HL-60 (cell line): ENCODE measurements around the gene TIMM44.

Experiments
- DNase-seq, 2 experiments: peaks; one replicate each; pipeline ENCODE4 v3.0.0-alpha.2; 2010 to 2020; ENCODE audit warnings: low read depth in 1 of 2, low spot score in 1 of 2
- H3K27ac ChIP-seq: fragments of 250-450 bp; sonication (Bioruptor Pico); replicated peaks from 2 replicates; pipeline ENCODE4 v1.5.1; 2020; ENCODE audit warnings: mild to moderate bottlenecking, moderate library complexity
- H3K27me3 ChIP-seq: fragments of 250-450 bp; sonication (Bioruptor Pico); 2 replicates; pipeline ENCODE4 v1.5.1; 2021; ENCODE audit warnings: mild to moderate bottlenecking, moderate library complexity; ENCODE audit not compliant: insufficient read depth, poor library complexity, severe bottlenecking
- H3K4me3 ChIP-seq: replicated peaks from 2 replicates; pipeline ENCODE4 v1.5.1; 2011; ENCODE audit warnings: mild to moderate bottlenecking, control low read depth, low read length; ENCODE audit not compliant: insufficient read depth
- GABPA ChIP-seq: IDR thresholded peaks from 2 replicates; pipeline ENCODE4 v1.6.1; 2012; ENCODE audit warnings: low read depth
- POLR2AphosphoS5 ChIP-seq: IDR thresholded peaks from 2 replicates; pipeline ENCODE4 v1.6.1; 2012; ENCODE audit warnings: low read depth
- SPI1 ChIP-seq: IDR thresholded peaks from 2 replicates; pipeline ENCODE4 v1.6.1; 2012; ENCODE audit warnings: low read depth, mild to moderate bottlenecking, borderline replicate concordance
- TF ChIP-seq, protein P1 (sequence below): IDR thresholded peaks from one replicate; pipeline ENCODE4 v1.5.1; 2011; ENCODE audit warnings: low read length, control low read depth, inconsistent platforms; ENCODE audit not compliant: insufficient read depth
- TF ChIP-seq, protein P2 (sequence below): IDR thresholded peaks from 2 replicates; pipeline ENCODE4 v1.6.1; 2012; ENCODE audit warnings: low read depth; ENCODE audit not compliant: insufficient replicate concordance

Gene TIMM44

DNA sequence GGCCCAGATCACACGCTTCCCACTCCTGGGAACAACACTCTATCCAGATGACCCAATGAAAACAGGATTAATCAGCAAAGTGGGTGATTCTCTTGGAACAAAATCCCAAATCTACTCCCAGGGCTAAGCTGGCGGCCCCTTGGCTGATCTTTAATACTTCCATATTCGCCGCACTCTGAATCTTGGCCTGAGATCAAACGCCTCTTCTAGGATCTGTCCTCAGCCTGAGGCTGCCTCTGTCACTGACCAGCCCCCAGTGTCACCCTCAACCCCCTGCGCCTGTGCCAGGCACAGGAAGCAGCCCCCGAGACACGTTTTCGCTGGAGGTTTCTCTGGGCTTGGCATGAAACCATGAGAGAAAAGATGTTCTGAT is 15.1 kb downstream of the TIMM44 start:
- Histone ChIP-seq H3K27me3 (no peaks in the 10 kb centered on the region), H3K4me3 (no peak overlapping the region), H3K27ac (no peak overlapping the region)
- DNase-seq = no peak
- TF ChIP-seq SPI1 = no peak
- TF ChIP-seq, protein P1, sequence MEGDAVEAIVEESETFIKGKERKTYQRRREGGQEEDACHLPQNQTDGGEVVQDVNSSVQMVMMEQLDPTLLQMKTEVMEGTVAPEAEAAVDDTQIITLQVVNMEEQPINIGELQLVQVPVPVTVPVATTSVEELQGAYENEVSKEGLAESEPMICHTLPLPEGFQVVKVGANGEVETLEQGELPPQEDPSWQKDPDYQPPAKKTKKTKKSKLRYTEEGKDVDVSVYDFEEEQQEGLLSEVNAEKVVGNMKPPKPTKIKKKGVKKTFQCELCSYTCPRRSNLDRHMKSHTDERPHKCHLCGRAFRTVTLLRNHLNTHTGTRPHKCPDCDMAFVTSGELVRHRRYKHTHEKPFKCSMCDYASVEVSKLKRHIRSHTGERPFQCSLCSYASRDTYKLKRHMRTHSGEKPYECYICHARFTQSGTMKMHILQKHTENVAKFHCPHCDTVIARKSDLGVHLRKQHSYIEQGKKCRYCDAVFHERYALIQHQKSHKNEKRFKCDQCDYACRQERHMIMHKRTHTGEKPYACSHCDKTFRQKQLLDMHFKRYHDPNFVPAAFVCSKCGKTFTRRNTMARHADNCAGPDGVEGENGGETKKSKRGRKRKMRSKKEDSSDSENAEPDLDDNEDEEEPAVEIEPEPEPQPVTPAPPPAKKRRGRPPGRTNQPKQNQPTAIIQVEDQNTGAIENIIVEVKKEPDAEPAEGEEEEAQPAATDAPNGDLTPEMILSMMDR = no peak
- TF ChIP-seq POLR2AphosphoS5 = no peak
- TF ChIP-seq GABPA = no peak
- TF ChIP-seq, protein P2, sequence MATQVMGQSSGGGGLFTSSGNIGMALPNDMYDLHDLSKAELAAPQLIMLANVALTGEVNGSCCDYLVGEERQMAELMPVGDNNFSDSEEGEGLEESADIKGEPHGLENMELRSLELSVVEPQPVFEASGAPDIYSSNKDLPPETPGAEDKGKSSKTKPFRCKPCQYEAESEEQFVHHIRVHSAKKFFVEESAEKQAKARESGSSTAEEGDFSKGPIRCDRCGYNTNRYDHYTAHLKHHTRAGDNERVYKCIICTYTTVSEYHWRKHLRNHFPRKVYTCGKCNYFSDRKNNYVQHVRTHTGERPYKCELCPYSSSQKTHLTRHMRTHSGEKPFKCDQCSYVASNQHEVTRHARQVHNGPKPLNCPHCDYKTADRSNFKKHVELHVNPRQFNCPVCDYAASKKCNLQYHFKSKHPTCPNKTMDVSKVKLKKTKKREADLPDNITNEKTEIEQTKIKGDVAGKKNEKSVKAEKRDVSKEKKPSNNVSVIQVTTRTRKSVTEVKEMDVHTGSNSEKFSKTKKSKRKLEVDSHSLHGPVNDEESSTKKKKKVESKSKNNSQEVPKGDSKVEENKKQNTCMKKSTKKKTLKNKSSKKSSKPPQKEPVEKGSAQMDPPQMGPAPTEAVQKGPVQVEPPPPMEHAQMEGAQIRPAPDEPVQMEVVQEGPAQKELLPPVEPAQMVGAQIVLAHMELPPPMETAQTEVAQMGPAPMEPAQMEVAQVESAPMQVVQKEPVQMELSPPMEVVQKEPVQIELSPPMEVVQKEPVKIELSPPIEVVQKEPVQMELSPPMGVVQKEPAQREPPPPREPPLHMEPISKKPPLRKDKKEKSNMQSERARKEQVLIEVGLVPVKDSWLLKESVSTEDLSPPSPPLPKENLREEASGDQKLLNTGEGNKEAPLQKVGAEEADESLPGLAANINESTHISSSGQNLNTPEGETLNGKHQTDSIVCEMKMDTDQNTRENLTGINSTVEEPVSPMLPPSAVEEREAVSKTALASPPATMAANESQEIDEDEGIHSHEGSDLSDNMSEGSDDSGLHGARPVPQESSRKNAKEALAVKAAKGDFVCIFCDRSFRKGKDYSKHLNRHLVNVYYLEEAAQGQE = no peak

DNA sequence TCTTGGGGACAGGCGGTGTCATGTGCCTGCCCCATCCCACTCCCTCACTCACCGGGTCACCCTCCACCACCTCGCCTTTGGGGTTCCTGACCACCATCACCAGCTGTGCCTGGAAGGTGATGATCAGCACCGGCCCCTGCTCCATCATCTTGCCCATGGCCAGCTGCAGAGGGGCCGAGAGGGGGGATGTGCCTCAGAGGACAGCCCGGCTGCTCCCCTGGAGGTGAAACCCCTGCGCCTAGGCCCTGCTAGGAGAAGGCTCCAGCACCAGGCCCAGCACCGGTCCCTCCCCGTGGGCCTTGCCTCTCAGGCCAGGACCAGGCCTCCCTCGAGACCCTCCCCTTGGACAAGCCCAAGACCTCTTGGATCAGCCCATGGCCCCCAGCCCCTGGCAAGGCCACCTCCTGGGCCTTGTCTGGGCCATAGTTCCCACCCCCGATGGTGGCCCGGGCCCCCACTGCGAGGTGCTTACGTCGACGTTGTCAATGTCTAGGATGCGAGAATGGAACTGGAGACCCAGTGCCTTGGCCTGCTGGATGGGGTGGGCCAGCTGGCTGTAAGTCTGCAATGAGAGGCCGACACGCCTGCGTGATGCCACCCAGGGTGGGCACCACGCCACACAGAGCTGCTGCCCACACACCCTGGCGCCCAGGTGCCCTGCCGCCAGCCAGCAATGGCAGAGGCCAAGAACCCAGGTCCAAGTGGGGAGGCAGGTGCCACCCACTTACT is 15.7 kb downstream of the TIMM44 start:
- no peak for DNase-seq
- Histone ChIP-seq H3K27me3 (no peaks in the 10 kb centered on the region), H3K27ac (no peak overlapping the region), H3K4me3 (no peak overlapping the region)
- TF ChIP-seq GABPA = no peak
- TF ChIP-seq, protein P2 = no peak
- no peak for TF ChIP-seq SPI1
- peak; percentile 25; the same call in 1 of the 2 replicates for TF ChIP-seq POLR2AphosphoS5
- TF ChIP-seq, protein P1 = no peak

DNA sequence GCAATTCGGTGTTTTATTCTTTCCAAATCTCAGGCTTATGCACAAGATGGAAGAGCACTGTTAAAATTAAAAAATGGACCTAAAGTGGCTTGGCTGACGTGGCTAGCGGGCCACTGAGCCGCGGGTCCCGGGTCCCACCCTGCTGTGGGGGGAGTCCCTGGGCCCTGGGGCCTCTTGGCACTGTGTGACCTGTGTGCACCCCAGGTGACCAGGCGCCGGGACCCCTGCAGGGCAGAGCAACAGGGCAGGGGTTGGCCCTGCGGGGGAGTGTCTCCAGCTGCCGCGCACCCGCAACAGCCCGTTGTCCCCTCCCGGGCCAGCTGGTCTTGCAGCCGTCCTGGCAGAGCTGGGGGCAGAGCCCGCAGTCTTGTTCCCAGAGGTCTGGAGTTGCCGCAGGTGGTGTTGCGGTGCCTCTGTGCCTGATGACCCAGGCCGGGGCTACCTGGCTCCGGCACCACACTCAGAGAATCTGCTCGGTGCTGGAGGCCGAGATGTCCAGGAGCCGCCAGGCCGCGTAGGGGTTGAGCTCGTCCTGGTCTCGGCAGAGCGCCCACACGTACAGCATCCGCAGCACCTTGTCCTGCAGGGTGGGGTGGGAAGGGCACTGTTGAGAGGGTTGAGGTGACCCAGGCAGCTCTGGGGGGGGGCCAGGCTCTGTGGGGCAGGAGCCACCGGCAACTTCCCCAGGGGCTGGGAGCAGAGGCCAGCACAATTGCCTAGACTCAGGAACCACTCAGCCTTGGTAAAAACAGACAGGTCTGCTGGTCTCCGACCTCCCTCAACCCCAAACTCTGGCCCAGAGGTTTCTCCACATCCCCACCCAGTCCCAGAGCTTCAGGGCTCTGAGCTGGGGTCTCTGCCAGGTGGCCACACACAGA is 16.5 kb downstream of the TIMM44 start:
- Histone ChIP-seq H3K27me3 (no peaks in the 10 kb centered on the region), H3K4me3 (no peak overlapping the region), H3K27ac (no peak overlapping the region)
- no peak for DNase-seq
- TF ChIP-seq, protein P1 = no peak
- 0 out of 2 replicates have a peak, but pooled peaks have one; percentile 6 for TF ChIP-seq POLR2AphosphoS5
- TF ChIP-seq SPI1 = no peak
- TF ChIP-seq, protein P2 = no peak
- TF ChIP-seq GABPA = no peak
